WERI-Rb-1 (cell line): ENCODE data around the gene DPPA2.

Experiments
- DNase-seq: peaks from one replicate; pipeline ENCODE4 v3.0.0-alpha.2; 2020
- H3K27ac ChIP-seq: fragments of 250-450 bp; sonication (Bioruptor Pico); 2 replicates; pipeline ENCODE4 v1.5.1; 2020; ENCODE audit warnings: mild to moderate bottlenecking, moderate library complexity
- H3K27me3 ChIP-seq: fragments of 250-450 bp; sonication (Bioruptor Pico); 2 replicates; pipeline ENCODE4 v1.5.1; 2021; ENCODE audit warnings: mild to moderate bottlenecking, low read depth, moderate library complexity; ENCODE audit not compliant: insufficient read depth, severe bottlenecking
- H3K36me3 ChIP-seq: fragments of 250-450 bp; sonication (Bioruptor Pico); 2 replicates; pipeline ENCODE4 v1.5.1; 2020; ENCODE audit warnings: mild to moderate bottlenecking, moderate library complexity
- H3K4me3 ChIP-seq: 2 replicates; pipeline ENCODE4 v1.5.1; 2011; ENCODE audit warnings: low read depth, mild to moderate bottlenecking, control low read depth, low read length
- H3K9me3 ChIP-seq: fragments of 250-450 bp; sonication (Bioruptor Pico); 2 replicates; pipeline ENCODE4 v1.5.1; 2021; ENCODE audit warnings: mild to moderate bottlenecking, moderate library complexity; ENCODE audit not compliant: severe bottlenecking
- TF ChIP-seq, protein P1 (sequence below): IDR thresholded peaks from 2 replicates; pipeline ENCODE4 v1.5.1; 2011; ENCODE audit warnings: low read depth, mild to moderate bottlenecking, control low read depth, inconsistent platforms, low read length

Gene DPPA2

DNA sequence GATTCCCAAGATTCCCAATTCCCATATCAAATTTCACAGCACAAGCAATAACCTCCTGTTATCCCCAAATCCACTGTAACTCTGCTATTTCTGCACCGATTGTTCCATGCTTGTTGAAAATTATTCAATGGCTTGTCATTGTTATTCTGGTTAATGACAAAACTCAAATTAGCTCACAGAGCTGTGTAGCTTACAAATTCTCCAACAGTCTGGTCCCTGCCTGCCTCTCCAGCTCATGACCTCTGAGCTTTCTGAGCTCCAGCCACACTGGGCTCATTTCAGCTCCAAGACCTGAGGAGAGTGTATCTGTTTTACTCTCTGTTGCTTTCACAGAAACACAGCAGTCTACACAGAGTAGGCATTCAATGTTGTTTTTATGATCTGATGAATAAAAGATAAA, 3.3 kb downstream of the DPPA2 start:
- H3K9me3 ChIP-seq: no peaks in the 10 kb centered on the region
- no peak for DNase-seq
- TF ChIP-seq, protein P1, sequence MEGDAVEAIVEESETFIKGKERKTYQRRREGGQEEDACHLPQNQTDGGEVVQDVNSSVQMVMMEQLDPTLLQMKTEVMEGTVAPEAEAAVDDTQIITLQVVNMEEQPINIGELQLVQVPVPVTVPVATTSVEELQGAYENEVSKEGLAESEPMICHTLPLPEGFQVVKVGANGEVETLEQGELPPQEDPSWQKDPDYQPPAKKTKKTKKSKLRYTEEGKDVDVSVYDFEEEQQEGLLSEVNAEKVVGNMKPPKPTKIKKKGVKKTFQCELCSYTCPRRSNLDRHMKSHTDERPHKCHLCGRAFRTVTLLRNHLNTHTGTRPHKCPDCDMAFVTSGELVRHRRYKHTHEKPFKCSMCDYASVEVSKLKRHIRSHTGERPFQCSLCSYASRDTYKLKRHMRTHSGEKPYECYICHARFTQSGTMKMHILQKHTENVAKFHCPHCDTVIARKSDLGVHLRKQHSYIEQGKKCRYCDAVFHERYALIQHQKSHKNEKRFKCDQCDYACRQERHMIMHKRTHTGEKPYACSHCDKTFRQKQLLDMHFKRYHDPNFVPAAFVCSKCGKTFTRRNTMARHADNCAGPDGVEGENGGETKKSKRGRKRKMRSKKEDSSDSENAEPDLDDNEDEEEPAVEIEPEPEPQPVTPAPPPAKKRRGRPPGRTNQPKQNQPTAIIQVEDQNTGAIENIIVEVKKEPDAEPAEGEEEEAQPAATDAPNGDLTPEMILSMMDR: no peak
- no peaks in the 10 kb centered on the region for H3K27me3 ChIP-seq
- no peaks in the 10 kb centered on the region for H3K36me3 ChIP-seq
- H3K4me3 ChIP-seq: no peak overlapping the region
- H3K27ac ChIP-seq: no peak overlapping the region

DNA sequence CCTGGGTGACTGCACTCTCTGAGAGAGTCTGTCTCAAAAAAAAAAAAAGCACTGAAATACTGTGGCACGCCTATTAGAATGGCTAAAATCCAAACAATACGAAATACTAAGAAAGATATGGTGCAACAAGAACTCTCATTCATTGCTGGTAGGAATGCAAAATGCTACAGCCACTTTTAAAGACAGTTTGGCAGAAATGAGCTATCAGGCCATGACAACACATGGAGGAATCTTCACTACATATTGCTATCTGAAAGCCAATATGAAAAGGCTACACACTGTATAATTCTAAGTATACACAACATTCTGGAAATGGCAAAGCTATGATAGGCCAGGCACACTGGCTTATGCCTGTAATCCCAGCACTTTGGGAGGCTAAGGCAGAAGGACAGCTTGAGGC, 18.8 kb downstream of the DPPA2 start:
- H3K9me3 ChIP-seq: no peaks in the 10 kb centered on the region
- no peak for DNase-seq
- TF ChIP-seq, protein P1: no peak
- H3K27ac ChIP-seq: no peak overlapping the region
- no peaks in the 10 kb centered on the region for H3K36me3 ChIP-seq
- no peak overlapping the region for H3K4me3 ChIP-seq
- H3K27me3 ChIP-seq: no peaks in the 10 kb centered on the region

DNA sequence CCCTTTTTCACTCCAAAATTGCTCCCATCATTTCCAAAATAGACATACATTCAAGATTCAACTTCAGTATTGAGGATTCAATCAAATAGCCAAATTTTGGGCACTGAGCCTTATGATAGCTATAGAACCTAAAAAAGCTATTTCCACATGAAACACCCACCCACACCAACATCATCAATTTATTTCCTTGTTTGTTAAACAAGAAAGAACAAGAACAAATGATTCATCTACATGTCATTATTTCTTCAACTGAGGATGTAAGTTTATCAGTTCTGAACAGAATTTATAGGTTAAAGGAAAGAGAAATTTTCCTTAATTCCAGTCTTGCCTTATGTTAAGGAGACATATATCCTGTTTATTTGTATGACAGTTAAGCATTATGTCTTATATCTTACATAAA, 32.2 kb downstream of the DPPA2 start:
- DNase-seq: no peak
- TF ChIP-seq, protein P1: no peak
- no peak overlapping the region for H3K27ac ChIP-seq
- H3K9me3 ChIP-seq: no peaks in the 10 kb centered on the region
- H3K27me3 ChIP-seq: no peaks in the 10 kb centered on the region
- H3K4me3 ChIP-seq: no peak overlapping the region
- H3K36me3 ChIP-seq: no peaks in the 10 kb centered on the region

DNA sequence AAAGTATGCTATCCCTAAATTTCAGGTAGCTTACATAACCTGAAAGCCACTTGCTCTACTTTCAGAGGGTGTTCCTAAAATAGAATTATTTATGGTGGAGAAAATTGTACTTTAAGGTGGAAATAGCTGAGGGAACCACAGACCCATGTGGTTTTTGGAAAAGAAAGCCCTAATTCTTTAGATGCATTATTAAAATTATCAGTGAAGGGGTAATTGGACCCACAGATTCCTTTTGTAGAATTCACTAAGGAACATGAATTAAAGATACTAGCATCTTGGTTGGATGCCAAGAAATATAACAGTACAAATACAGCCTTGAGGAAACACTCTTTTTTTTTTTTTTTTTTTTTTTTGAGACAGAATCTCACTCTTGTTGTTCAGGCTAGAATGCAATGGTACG, 37.8 kb downstream of the DPPA2 start:
- H3K27ac ChIP-seq: no peak overlapping the region
- no peak for DNase-seq

DNA sequence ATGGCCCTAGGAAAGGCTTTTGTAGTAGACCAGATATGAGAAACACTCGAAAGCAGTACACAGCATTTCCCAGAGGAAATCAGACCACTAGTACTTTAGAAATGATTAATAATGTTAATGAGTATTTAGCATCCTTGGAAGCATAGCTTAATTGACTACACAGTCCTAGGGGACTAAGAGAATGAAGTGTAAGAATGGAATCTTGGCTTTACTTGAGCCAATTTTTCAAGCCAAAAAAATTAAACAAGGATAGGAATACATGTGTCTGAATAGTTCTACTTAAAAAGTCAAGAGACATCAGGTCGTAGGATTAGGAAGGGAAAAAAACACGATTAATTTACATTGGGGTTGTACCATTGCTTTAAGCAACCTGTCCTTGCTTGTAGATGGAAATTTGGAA, 38.2 kb downstream of the DPPA2 start:
- H3K27me3 ChIP-seq: no peaks in the 10 kb centered on the region
- TF ChIP-seq, protein P1: no peak
- no peak for DNase-seq
- H3K36me3 ChIP-seq: no peaks in the 10 kb centered on the region
- H3K9me3 ChIP-seq: no peaks in the 10 kb centered on the region
- no peak overlapping the region for H3K4me3 ChIP-seq
- H3K27ac ChIP-seq: no peak overlapping the region

More for the DNA sequence above, 37.8 kb downstream of the DPPA2 start:
- TF ChIP-seq, protein P1: no peak
- H3K4me3 ChIP-seq: no peak overlapping the region
- H3K9me3 ChIP-seq: no peaks in the 10 kb centered on the region
- no peaks in the 10 kb centered on the region for H3K36me3 ChIP-seq
- H3K27me3 ChIP-seq: no peaks in the 10 kb centered on the region

DNA sequence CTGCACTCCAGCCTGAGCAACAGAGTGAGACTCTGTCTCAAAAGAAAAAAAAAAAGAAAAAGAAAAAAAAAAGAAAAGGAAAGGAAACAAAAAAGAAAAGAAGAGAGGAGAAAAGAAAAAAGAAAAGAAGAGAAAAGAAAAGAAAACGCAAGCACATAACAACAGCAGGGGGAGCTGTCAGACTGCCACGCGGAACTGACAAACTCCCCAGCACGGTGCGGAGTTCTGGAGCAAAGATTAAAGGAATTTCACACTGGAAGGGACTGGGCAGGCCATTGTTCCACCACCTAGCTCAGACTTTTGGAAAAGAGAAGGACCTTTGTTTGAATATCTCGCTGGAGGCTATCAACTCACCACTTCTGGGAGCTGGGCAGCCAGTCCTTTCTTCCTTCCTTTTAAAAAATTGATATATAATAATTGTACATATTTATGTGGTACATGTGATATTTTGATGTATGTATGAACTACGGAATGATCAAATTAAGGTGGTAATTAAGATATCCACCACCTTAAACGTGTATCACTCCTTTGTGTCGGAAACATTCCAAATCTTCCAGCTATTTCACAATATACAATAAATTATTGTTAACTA, 40.5 kb downstream of the DPPA2 start:
- Histone ChIP-seq H3K27me3 (no peaks in the 10 kb centered on the region), H3K36me3 (no peaks in the 10 kb centered on the region), H3K9me3 (no peaks in the 10 kb centered on the region), H3K4me3 (no peak overlapping the region), H3K27ac (no peak overlapping the region)
- TF ChIP-seq, protein P1: peak; percentile 84
- peak; percentile 55 for DNase-seq
